Neuronal stem cell (in vitro differentiated cells): ENCODE results near the gene NFKBIB.
A peak's percentile ranks its signal among the peaks of the same experiment; 100 is the strongest.

Source experiments
- DNase-seq: peaks from one replicate; pipeline ENCODE4 v3.0.0-alpha.2; 2013; ENCODE audit warnings: low spot score
- H2AFZ ChIP-seq: one replicate; pipeline ENCODE4 v1.6.1; 2013; ENCODE audit warnings: mild to moderate bottlenecking, low read length, inconsistent platforms
- H2AK5ac ChIP-seq: 2 replicates; pipeline ENCODE4 v1.6.1; 2013; ENCODE audit warnings: low read depth, mild to moderate bottlenecking, inconsistent platforms, low read length, moderate library complexity, mixed read lengths
- H2BK120ac ChIP-seq: 2 replicates; pipeline ENCODE4 v1.6.1; 2013; ENCODE audit warnings: low read depth, mild to moderate bottlenecking, inconsistent platforms, low read length, moderate library complexity, mixed read lengths
- H2BK12ac ChIP-seq: one replicate; pipeline ENCODE4 v1.6.1; 2013; ENCODE audit warnings: low read length, inconsistent platforms
- H2BK15ac ChIP-seq: 2 replicates; pipeline ENCODE4 v1.6.1; 2013; ENCODE audit warnings: mild to moderate bottlenecking, low read length, inconsistent platforms, mixed read lengths
- H2BK5ac ChIP-seq: one replicate; pipeline ENCODE4 v1.6.1; 2013; ENCODE audit warnings: inconsistent platforms, mild to moderate bottlenecking, low read length, moderate library complexity
- H3K14ac ChIP-seq: one replicate; pipeline ENCODE4 v1.6.1; 2013; ENCODE audit warnings: low read length, inconsistent platforms
- H3K18ac ChIP-seq: 2 replicates; pipeline ENCODE4 v1.6.1; 2013; ENCODE audit warnings: low read length, inconsistent platforms
- H3K23ac ChIP-seq: 2 replicates; pipeline ENCODE4 v1.6.1; 2013; ENCODE audit warnings: low read depth, mild to moderate bottlenecking, mixed read lengths, low read length, inconsistent platforms; ENCODE audit not compliant: poor library complexity
- H3K27ac ChIP-seq: replicated peaks from 3 replicates; pipeline ENCODE4 v1.5.1; 2013; ENCODE audit warnings: low read length, inconsistent platforms
- H3K27me3 ChIP-seq, 3 experiments: 2 replicates each; pipeline ENCODE4 v1.6.1; 2013; ENCODE audit warnings: low read length in 3 of 3, mild to moderate bottlenecking in 2 of 3, inconsistent platforms in 1 of 3, low read depth in 1 of 3, mixed read lengths in 1 of 3, moderate library complexity in 1 of 3; ENCODE audit not compliant: control insufficient read depth in 3 of 3, insufficient read depth in 3 of 3
- H3K36me3 ChIP-seq, 2 donors: replicated peaks in 1 of 2; 2 replicates each; pipeline ENCODE4 v1.6.1; 2013; ENCODE audit warnings: low read length in 2 of 2; ENCODE audit not compliant: control insufficient read depth in 2 of 2, insufficient read depth in 2 of 2
- H3K4ac ChIP-seq: 2 replicates; pipeline ENCODE4 v1.6.1; 2013; ENCODE audit warnings: inconsistent platforms, mild to moderate bottlenecking, low read length, moderate library complexity
- H3K4me1 ChIP-seq, 2 donors: 1 replicate in 1 of 2; 2 replicates in 1 of 2; pipeline ENCODE4 v1.6.1; 2013; ENCODE audit warnings: low read length in 2 of 2, low read depth in 1 of 2; ENCODE audit not compliant: control insufficient read depth in 2 of 2, insufficient read depth in 1 of 2
- H3K4me2 ChIP-seq: one replicate; pipeline ENCODE4 v1.6.1; 2013; ENCODE audit warnings: mild to moderate bottlenecking, low read length, inconsistent platforms; ENCODE audit not compliant: insufficient read depth, poor library complexity, severe bottlenecking
- H3K4me3 ChIP-seq, 2 donors: 2 replicates each; pipeline ENCODE4 v1.5.1; 2013; ENCODE audit warnings: low read length in 2 of 2, mild to moderate bottlenecking in 2 of 2, inconsistent platforms in 1 of 2, moderate library complexity in 1 of 2
- H3K79me1 ChIP-seq: one replicate; pipeline ENCODE4 v1.6.1; 2013; ENCODE audit warnings: low read depth, mild to moderate bottlenecking, inconsistent platforms, low read length, moderate library complexity
- H3K9ac ChIP-seq: one replicate; pipeline ENCODE4 v1.6.1; 2013; ENCODE audit warnings: mild to moderate bottlenecking, low read depth, low read length, inconsistent platforms; ENCODE audit not compliant: poor library complexity
- H3K9me3 ChIP-seq, 2 donors: replicated peaks in 1 of 2; 2 replicates each; pipeline versions ENCODE3 to v1.6.1; 2013; ENCODE audit warnings: low read length in 2 of 2, mild to moderate bottlenecking in 2 of 2, inconsistent platforms in 1 of 2, low read depth in 1 of 2, mixed read lengths in 1 of 2, moderate library complexity in 1 of 2; ENCODE audit not compliant: control insufficient read depth in 2 of 2, insufficient read depth in 1 of 2
- H4K8ac ChIP-seq: one replicate; pipeline ENCODE4 v1.6.1; 2013; ENCODE audit warnings: low read depth, mild to moderate bottlenecking, inconsistent platforms, low read length, moderate library complexity
- H4K91ac ChIP-seq: one replicate; pipeline ENCODE4 v1.6.1; 2013; ENCODE audit warnings: low read length, low read depth, mild to moderate bottlenecking, inconsistent platforms; ENCODE audit not compliant: poor library complexity
- WGBS, 2 donors: extraction: QIAGEN DNeasy Blood & Tissue Kit; methylation state at CpG; one replicate each; pipeline ENCODE4 v1.1.7; 2013; ENCODE audit warnings: missing lambda C conversion rate in 2 of 2, mixed read lengths in 1 of 2; ENCODE audit not compliant: insufficient read length in 2 of 2, insufficient replicate concordance in 1 of 2; ENCODE audit errors: extremely low coverage in 2 of 2; 5-methylcytosine and 5-hydroxymethylcytosine counted together

The NFKBIB gene

DNA sequence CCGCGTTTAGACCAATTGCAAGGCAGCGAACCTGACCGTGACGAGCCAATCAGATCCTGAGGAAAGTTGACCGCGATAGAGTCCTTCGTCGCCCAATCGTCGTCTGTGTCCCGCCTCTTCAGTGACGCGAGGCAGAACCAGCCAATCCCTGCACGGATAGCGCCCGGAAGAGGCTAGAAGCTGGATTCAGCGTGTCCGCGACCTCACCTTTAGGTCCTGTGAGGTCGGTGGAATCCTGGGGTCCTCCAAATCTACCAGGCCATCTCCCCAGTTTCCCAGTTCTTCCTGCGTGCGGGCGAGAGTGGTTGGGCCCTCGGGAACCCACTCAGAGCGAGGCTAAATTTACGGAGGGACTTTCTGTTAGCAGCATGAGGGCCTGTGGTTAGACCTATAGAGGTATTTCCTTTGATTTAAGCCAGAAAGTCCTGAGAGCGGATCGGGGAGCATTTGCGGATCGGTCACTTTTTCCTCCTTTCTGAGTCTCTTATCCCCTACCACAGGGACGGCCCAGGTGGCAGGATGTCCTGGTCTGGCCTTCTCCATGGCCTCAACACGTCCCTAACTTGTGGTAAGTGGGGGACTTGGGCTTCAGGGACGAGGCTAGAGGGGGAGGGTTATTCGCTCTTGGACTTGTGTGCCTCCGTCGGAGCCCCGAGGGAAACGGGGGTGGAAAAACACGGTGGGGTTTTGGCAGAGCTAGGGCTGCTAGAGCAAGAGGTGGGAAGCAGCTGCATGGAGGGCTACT, 31.2 kb downstream of the NFKBIB start, which contains the start of gene MRPS12:
Gene MRPS12, plus strand, starts transcription at position 169 of the 745 bp plus-strand sequence. Its CDS starts 351 bp downstream, at position 520.
- Histone ChIP-seq H3K36me3 (peaks cover 13 to 45% of the 10 kb centered on the region in 2 donors), H3K4me2 (peak within 1 kb of the TSS; percentile 83), H2BK120ac (no peak within 1 kb of the TSS), H3K4me1 (peaks cover 2 to 6% of the 10 kb centered on the region in 2 donors), H3K9ac (peak within 1 kb of the TSS; percentile 95), H3K4me3 (peak within 1 kb of the TSS; percentile 81 to 90), H2AK5ac (peak within 1 kb of the TSS; percentile 8), H3K27me3 (no peaks in the 10 kb centered on the region), H2AFZ (peak within 1 kb of the TSS; percentile 95), H3K18ac (peak within 1 kb of the TSS; percentile 92), H2BK5ac (no peak within 1 kb of the TSS), H3K9me3 (peaks cover 8 to 9% of the 10 kb centered on the region in 2 donors), H4K91ac (no peak within 1 kb of the TSS), H3K4ac (no peak within 1 kb of the TSS), H4K8ac (no peak within 1 kb of the TSS), H3K23ac (peak within 1 kb of the TSS; percentile 86), H3K27ac (peak within 1 kb of the TSS; percentile 76), H3K79me1 (peaks cover 7% of the 10 kb centered on the region), H2BK15ac (no peak within 1 kb of the TSS), H2BK12ac (no peak within 1 kb of the TSS), H3K14ac (peak within 1 kb of the TSS; percentile 12)
- no CpG with 5 or more reads among the region's 40 CpGs for WGBS, 2 donors
- DNase-seq = peak; percentile 99

DNA sequence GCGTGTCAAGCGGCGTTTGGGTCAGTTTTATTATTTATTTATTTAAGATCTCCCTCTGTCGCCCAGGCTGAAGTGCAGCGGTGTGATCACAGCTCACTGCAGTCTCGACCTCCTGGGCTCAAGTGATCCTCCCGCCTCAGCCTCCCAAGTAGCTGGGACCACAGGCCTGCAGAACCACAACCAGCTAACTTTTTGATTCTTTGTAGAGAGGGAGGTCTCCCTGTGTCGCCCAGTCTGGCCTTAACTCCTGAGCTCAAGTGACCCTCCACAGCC, 31.7 kb downstream of the NFKBIB start:
- Histone ChIP-seq H3K4me2 (peak overlapping the region; percentile 74), H2AFZ (no peak overlapping the region), H2BK15ac (no peak overlapping the region), H3K79me1 (peaks cover 7% of the 10 kb centered on the region), H4K91ac (no peak overlapping the region), H3K4me1 (peaks cover 2 to 6% of the 10 kb centered on the region in 2 donors), H3K36me3 (peaks cover 10 to 41% of the 10 kb centered on the region in 2 donors), H3K23ac (no peak overlapping the region), H3K4ac (no peak overlapping the region), H2BK5ac (no peak overlapping the region), H2AK5ac (no peak overlapping the region), H3K27ac (no peak overlapping the region), H2BK120ac (no peak overlapping the region), H3K9me3 (peaks cover 8 to 9% of the 10 kb centered on the region in 2 donors), H3K18ac (no peak overlapping the region), H4K8ac (no peak overlapping the region), H3K27me3 (no peaks in the 10 kb centered on the region), H3K9ac (no peak overlapping the region), H3K4me3 (peak overlapping the region; percentile 81 to 88), H3K14ac (no peak overlapping the region), H2BK12ac (no peak overlapping the region)
- WGBS, 2 donors = no CpG with 5 or more reads among the region's 8 CpGs
- DNase-seq = no peak

DNA sequence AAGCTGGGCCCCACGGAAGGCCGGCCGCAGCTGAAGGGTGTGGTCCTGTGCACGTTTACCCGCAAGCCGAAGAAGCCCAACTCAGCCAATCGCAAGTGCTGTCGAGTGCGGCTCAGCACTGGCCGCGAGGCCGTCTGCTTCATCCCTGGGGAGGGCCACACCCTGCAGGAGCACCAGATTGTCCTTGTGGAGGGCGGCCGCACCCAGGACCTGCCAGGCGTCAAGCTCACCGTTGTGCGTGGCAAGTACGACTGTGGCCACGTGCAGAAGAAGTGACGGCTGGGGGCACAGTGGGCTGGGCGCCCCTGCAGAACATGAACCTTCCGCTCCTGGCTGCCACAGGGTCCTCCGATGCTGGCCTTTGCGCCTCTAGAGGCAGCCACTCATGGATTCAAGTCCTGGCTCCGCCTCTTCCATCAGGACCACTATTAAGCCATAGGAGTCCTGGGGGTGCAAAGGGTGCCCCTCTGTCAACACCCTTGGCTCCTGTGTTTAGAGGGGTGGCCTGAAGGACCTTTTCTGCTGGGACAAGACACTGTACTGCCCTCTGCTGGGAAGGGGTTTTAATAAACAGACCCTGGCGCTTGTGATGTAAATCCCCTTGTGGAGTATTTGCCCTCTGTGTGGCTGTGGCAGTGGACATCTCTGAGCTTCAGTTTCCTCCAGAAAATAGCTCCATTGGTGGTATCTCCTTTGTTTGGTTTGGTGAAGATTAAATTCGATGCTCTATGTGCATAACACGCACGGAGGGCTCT, 32.8 kb downstream of the NFKBIB start:
- no CpG with 5 or more reads among the region's 29 CpGs for WGBS, 2 donors

DNA sequence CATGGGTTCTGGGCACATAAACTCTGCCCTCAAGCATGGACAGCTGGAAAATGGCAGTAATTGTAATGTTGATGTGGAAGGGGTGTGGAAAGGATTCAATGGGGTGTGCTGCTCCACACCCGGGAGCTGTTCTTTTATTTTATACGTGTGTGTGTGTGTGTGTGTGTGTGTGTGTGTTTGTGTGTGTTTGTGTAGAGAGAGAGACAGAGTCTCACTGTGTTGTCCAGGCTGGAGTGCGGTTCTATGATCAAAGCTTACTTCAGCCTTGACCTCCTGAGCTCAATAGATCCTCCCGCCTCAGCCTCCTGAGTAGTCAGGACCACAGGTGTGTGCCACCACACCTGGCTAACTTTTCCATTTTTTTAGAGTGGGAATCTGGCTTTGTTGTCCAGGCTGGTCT, 33.8 kb downstream of the NFKBIB start:
- no peak overlapping the region for H2BK15ac ChIP-seq
- no peak overlapping the region for H3K23ac ChIP-seq
- H3K27me3 ChIP-seq = no peaks in the 10 kb centered on the region
- no peak overlapping the region for H3K27ac ChIP-seq
- H2AK5ac ChIP-seq = no peak overlapping the region
- H3K14ac ChIP-seq = no peak overlapping the region
- no CpG with 5 or more reads among the region's 4 CpGs for WGBS, 2 donors
- peaks cover 8 to 9% of the 10 kb centered on the region in 2 donors for H3K9me3 ChIP-seq
- H3K4ac ChIP-seq = no peak overlapping the region
- H2AFZ ChIP-seq = no peak overlapping the region
- no peak overlapping the region for H2BK120ac ChIP-seq
- no peak overlapping the region for H4K91ac ChIP-seq
- no peak overlapping the region for H2BK12ac ChIP-seq
- DNase-seq = no peak
- peaks cover 7% of the 10 kb centered on the region for H3K79me1 ChIP-seq
- H4K8ac ChIP-seq = no peak overlapping the region
- no peak overlapping the region for H3K4me3 ChIP-seq
- peaks cover 2 to 6% of the 10 kb centered on the region in 2 donors for H3K4me1 ChIP-seq
- H3K9ac ChIP-seq = no peak overlapping the region
- no peak overlapping the region for H3K18ac ChIP-seq
- peaks cover 10 to 33% of the 10 kb centered on the region in 2 donors for H3K36me3 ChIP-seq
- H3K4me2 ChIP-seq = no peak overlapping the region
- no peak overlapping the region for H2BK5ac ChIP-seq

More for the DNA sequence above, 32.8 kb downstream of the NFKBIB start:
- Histone ChIP-seq H2AK5ac (peak overlapping the region; percentile 58), H3K18ac (peak overlapping the region; percentile 35), H3K79me1 (peaks cover 7% of the 10 kb centered on the region), H3K36me3 (peaks cover 10 to 39% of the 10 kb centered on the region in 2 donors), H3K4me2 (no peak overlapping the region), H4K91ac (no peak overlapping the region), H3K4me1 (peaks cover 2 to 6% of the 10 kb centered on the region in 2 donors), H3K9ac (peak overlapping the region; percentile 3), H2BK5ac (no peak overlapping the region), H3K14ac (no peak overlapping the region), H3K27ac (no peak overlapping the region), H2BK15ac (no peak overlapping the region), H3K23ac (peak overlapping the region; percentile 20), H4K8ac (no peak overlapping the region), H2BK12ac (no peak overlapping the region), H3K9me3 (peaks cover 8 to 9% of the 10 kb centered on the region in 2 donors), H3K4ac (no peak overlapping the region), H2BK120ac (no peak overlapping the region), H2AFZ (no peak overlapping the region), H3K27me3 (no peaks in the 10 kb centered on the region), H3K4me3 (peak overlapping the region in 1 of 2 donors; percentile 23)
- no peak for DNase-seq
